DMS79 treated with DMSO at 0.1 percent for 48 hours (cell line): ENCODE data around the gene PSG11.
"Not testable (repeated sequence)": the region's sequence is repeated elsewhere in the genome, so short reads cannot be mapped to it uniquely, and the experiment has no call there.

Experiments
- DNase-seq: peaks from one replicate; lab custom pipeline; 2025; lab: John Stamatoyannopoulos, UW

PSG11 gene

GRCh38 chr19:42989186-42989585 lies 37.1 kb downstream of the PSG11 start:
- DNase-seq: not testable (repeated sequence)

- DNase-seq: not testable (repeated sequence)
These were observed 38.1 kb downstream of the PSG11 start for GRCh38 chr19:42988206-42988605.

- no peak for DNase-seq
These were observed 40.7 kb downstream of the PSG11 start for GRCh38 chr19:42985588-42985987.

DNA sequence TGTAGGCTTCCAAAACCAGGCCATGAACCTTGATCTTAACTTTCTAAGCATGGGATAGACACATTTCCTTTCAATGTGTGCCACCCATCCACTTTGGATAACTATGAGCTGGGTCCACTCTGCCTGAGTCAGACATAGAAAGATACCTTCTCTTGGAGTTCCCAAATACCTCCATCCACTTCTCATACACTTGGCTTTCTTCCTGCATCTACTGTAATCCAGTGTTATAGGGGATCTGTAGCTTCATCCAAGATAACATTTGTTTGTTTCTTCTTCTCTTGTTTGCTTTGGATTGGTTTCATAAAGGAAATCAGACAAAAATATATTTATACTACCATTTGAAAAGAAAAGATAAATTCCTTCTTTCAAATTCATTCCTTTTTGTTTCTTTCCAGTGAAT lies 44.2 kb downstream of the PSG11 start:
- DNase-seq: not testable (repeated sequence)

DNA sequence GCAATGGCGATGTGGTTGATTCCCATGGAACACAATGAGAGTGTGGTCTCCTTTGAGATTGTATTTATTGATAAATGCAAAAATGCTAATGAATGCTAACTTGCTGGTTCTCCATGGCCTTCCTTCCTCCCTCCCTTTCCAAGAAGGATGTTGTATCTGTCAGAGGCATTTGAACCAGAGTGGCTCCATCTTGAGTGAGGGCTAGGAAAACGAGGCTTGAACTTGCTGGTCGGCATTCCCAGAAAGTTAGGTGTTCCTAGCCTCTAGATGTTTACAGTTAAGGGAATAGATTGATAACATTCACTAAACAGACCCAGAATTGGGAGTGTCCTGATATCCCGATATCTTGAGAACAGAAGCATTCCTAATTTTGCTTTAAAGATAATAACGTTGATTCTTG lies 54.8 kb downstream of the PSG11 start:
- DNase-seq: not testable (repeated sequence)

GRCh38 chr19:42965176-42965575 lies 61.1 kb downstream of the PSG11 start:
- DNase-seq: no peak

DNA sequence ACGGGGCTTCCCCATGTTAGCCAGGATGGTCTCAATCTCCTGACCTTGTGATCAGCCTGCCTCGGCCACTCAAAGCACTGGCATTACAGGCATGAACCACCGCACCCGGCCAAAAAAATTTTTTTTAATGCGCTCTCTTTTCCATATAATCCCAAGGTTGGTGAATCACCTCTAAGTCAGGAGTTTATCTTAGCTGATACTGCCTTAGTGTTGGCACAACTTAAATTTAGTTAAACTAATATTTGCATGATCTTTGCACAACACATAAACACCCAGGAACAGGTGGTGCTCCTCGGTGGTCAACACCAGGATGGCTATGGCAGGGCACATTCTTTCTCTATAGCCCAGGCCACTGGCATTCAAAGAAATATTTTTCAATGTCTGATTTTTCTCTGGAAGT lies 65.2 kb downstream of the PSG11 start:
- no peak for DNase-seq
